H9 (cell line): Measurements from ENCODE around the gene ATP8A2. TPM values are rescaled to one million over a fixed set of nuclear protein-coding genes. Genes with fewer than 3 reads are reported as not detected.

ENCODE experiments used
- DNase-seq: peaks from one replicate; pipeline ENCODE4 v3.0.0-alpha.2; 2017
- H2AFZ ChIP-seq: one replicate; pipeline ENCODE4 v1.6.1; 2013; ENCODE audit warnings: mild to moderate bottlenecking, low read length, control low read depth, moderate library complexity
- H2AK5ac ChIP-seq: 2 replicates; pipeline ENCODE4 v1.6.1; 2013; ENCODE audit warnings: low read length, control low read depth, mixed read lengths; ENCODE audit not compliant: insufficient read length
- H2BK120ac ChIP-seq: one replicate; pipeline ENCODE4 v1.6.1; 2013; ENCODE audit warnings: low read depth, mild to moderate bottlenecking, low read length, control low read depth, inconsistent platforms; ENCODE audit not compliant: poor library complexity, severe bottlenecking
- H2BK12ac ChIP-seq: 2 replicates; pipeline ENCODE4 v1.6.1; 2013; ENCODE audit warnings: low read length, control low read depth, mixed read lengths, low read depth; ENCODE audit not compliant: insufficient read length
- H2BK15ac ChIP-seq: 2 replicates; pipeline ENCODE4 v1.6.1; 2013; ENCODE audit warnings: low read depth, low read length, control low read depth
- H2BK20ac ChIP-seq: one replicate; pipeline ENCODE4 v1.6.1; 2013; ENCODE audit warnings: low read depth, mild to moderate bottlenecking, low read length, control low read depth, inconsistent platforms; ENCODE audit not compliant: poor library complexity, severe bottlenecking
- H2BK5ac ChIP-seq: 2 replicates; pipeline ENCODE4 v1.6.1; 2013; ENCODE audit warnings: low read length, control low read depth, mixed read lengths; ENCODE audit not compliant: insufficient read length
- H3K14ac ChIP-seq: 2 replicates; pipeline ENCODE4 v1.6.1; 2013; ENCODE audit warnings: low read length, control low read depth; ENCODE audit not compliant: insufficient read depth
- H3K18ac ChIP-seq: 2 replicates; pipeline ENCODE4 v1.6.1; 2013; ENCODE audit warnings: low read depth, mild to moderate bottlenecking, mixed read lengths, low read length, control low read depth; ENCODE audit not compliant: insufficient read length
- H3K23ac ChIP-seq: 2 replicates; pipeline ENCODE4 v1.6.1; 2013; ENCODE audit warnings: low read length, control low read depth, mixed read lengths, low read depth; ENCODE audit not compliant: insufficient read length
- H3K23me2 ChIP-seq: 2 replicates; pipeline ENCODE4 v1.6.1; 2013; ENCODE audit warnings: low read depth, mild to moderate bottlenecking, mixed read lengths, low read length, control low read depth; ENCODE audit not compliant: insufficient read length, poor library complexity, severe bottlenecking
- H3K27ac ChIP-seq: 2 replicates; pipeline ENCODE4 v1.5.1; 2013; ENCODE audit warnings: low read length, control low read depth, mixed read lengths, low read depth; ENCODE audit not compliant: insufficient read length
- H3K27me3 ChIP-seq: 2 replicates; pipeline ENCODE4 v1.6.1; 2013; ENCODE audit warnings: low read length, control low read depth, inconsistent platforms; ENCODE audit not compliant: insufficient read depth
- H3K4ac ChIP-seq: 2 replicates; pipeline ENCODE4 v1.6.1; 2013; ENCODE audit warnings: low read depth, mild to moderate bottlenecking, control low read depth, inconsistent platforms, low read length, moderate library complexity
- H3K4me1 ChIP-seq: 2 replicates; pipeline ENCODE4 v1.6.1; 2013; ENCODE audit warnings: low read length, control low read depth, inconsistent platforms; ENCODE audit not compliant: insufficient read depth
- H3K4me2 ChIP-seq: 2 replicates; pipeline ENCODE4 v1.6.1; 2013; ENCODE audit warnings: low read length, control low read depth, mixed read lengths; ENCODE audit not compliant: insufficient read length, insufficient read depth
- H3K56ac ChIP-seq: 2 replicates; pipeline ENCODE4 v1.6.1; 2013; ENCODE audit warnings: low read depth, mild to moderate bottlenecking, mixed read lengths, low read length, control low read depth; ENCODE audit not compliant: insufficient read length
- H3K79me1 ChIP-seq: 2 replicates; pipeline ENCODE4 v1.6.1; 2013; ENCODE audit warnings: low read depth, mild to moderate bottlenecking, moderate library complexity, low read length, control low read depth, inconsistent platforms; ENCODE audit not compliant: insufficient read depth, poor library complexity, severe bottlenecking
- H3K79me2 ChIP-seq: 2 replicates; pipeline ENCODE4 v1.6.1; 2013; ENCODE audit warnings: low read length, control low read depth, inconsistent platforms; ENCODE audit not compliant: insufficient read depth
- H3K9ac ChIP-seq: 2 replicates; pipeline ENCODE4 v1.6.1; 2013; ENCODE audit warnings: low read length, control low read depth, mixed read lengths; ENCODE audit not compliant: insufficient read length; ENCODE audit errors: extremely low read depth
- H3K9me3 ChIP-seq: one replicate; pipeline ENCODE4 v1.6.1; 2013; ENCODE audit warnings: low read depth, low read length, inconsistent platforms; ENCODE audit not compliant: control insufficient read depth
- H3T11ph ChIP-seq: one replicate; pipeline ENCODE4 v1.6.1; 2013; ENCODE audit warnings: mild to moderate bottlenecking, low read length, control low read depth, inconsistent platforms
- H4K20me1 ChIP-seq: one replicate; pipeline ENCODE4 v1.6.1; 2013; ENCODE audit not compliant: control insufficient read depth, insufficient read length, insufficient read depth
- H4K5ac ChIP-seq: 2 replicates; pipeline ENCODE4 v1.6.1; 2013; ENCODE audit warnings: low read depth, mild to moderate bottlenecking, mixed read lengths, low read length, control low read depth; ENCODE audit not compliant: insufficient read length
- H4K8ac ChIP-seq: replicated peaks from 2 replicates; pipeline ENCODE4 v1.6.1; 2013; ENCODE audit warnings: low read length, control low read depth, mixed read lengths, low read depth; ENCODE audit not compliant: insufficient read length
- H4K91ac ChIP-seq: 2 replicates; pipeline ENCODE4 v1.6.1; 2013; ENCODE audit warnings: low read depth, mild to moderate bottlenecking, moderate library complexity, mixed read lengths, low read length, control low read depth; ENCODE audit not compliant: insufficient read length
- H3K27ac Mint-ChIP-seq, 3 experiments: 2 replicates in 2 of 3; 3 replicates in 1 of 3; pipeline ENCODE4 v1.8.0; 2020 to 2021; ENCODE audit warnings: mixed read lengths in 3 of 3, mild to moderate bottlenecking in 1 of 3, moderate library complexity in 1 of 3
- H3K27me3 Mint-ChIP-seq: 2 replicates; pipeline ENCODE4 v1.8.0; 2021; ENCODE audit warnings: low read depth, mild to moderate bottlenecking, moderate library complexity, mixed read lengths
- H3K36me3 Mint-ChIP-seq, 3 experiments: 2 replicates in 2 of 3; 3 replicates in 1 of 3; pipeline ENCODE4 v1.8.0; 2020 to 2021; ENCODE audit warnings: low read depth in 3 of 3, mixed read lengths in 3 of 3; ENCODE audit not compliant: insufficient read depth in 1 of 3
- H3K4me1 Mint-ChIP-seq, 2 experiments: 2 replicates each; pipeline ENCODE4 v1.8.0; 2020; ENCODE audit warnings: mixed read lengths in 2 of 2
- H3K4me3 Mint-ChIP-seq, 2 experiments: 2 replicates in 1 of 2; 3 replicates in 1 of 2; pipeline ENCODE4 v1.8.0; 2020 to 2021; ENCODE audit warnings: mild to moderate bottlenecking in 2 of 2, mixed read lengths in 2 of 2, moderate library complexity in 1 of 2
- H3K9me3 Mint-ChIP-seq, 2 experiments: 2 replicates in 1 of 2; 3 replicates in 1 of 2; pipeline ENCODE4 v1.8.0; 2020; ENCODE audit warnings: mild to moderate bottlenecking in 2 of 2, mixed read lengths in 2 of 2, moderate library complexity in 1 of 2
- CTCF ChIP-seq: fragments of 200-600 bp; sonication (generic); conservative IDR thresholded peaks from 3 replicates; pipeline ENCODE4 v1.8.0; 2021; ENCODE audit warnings: antibody characterized with exemption, mild to moderate bottlenecking
- WGBS: extraction: QIAGEN DNeasy Blood & Tissue Kit; methylation state at CpG from one replicate; pipeline ENCODE4 v1.1.7; 2013; ENCODE audit warnings: missing lambda C conversion rate, low lambda C conversion rate, mixed read lengths; ENCODE audit not compliant: insufficient read length; ENCODE audit errors: extremely low coverage; 5-methylcytosine and 5-hydroxymethylcytosine counted together
- total RNA-seq: library from RNA; stranded (reverse); gene quantifications from 2 replicates; pipeline ENCODE4 v1.2.1, GENCODE V29; 2021

Gene ATP8A2
- total RNA-seq, 1 experiment from 2014 or later: 18.2 TPM

DNA sequence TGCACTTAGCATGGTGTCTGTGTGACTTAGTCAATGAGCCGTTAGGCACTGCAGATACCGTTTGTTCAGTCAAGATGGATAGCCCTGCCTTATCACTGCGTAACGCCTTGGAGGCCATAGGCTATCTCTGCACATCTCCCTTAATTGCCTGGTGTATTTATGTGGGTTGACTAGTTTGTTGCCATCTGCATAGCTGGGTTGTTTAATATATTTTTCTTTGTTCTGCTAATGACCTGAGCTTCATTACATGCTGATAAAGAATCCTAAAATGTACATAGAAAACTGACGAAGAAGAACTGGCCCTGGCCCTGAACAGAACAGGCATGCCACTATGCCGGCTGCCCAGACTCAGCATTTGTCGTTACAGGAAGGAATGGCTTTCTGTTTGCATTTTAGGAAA is 382.2 kb downstream of the ATP8A2 start:
- no peaks in the 10 kb centered on the region; the same call in 1 of the 2 replicates for H3K4me1 ChIP-seq
- H2BK12ac ChIP-seq: no peak overlapping the region
- H2BK5ac ChIP-seq: no peak overlapping the region
- H3K9ac ChIP-seq: no peak overlapping the region
- no peaks in the 10 kb centered on the region for H3K9me3 Mint-ChIP-seq
- no peak overlapping the region for H4K8ac ChIP-seq
- peaks cover 17 to 20% of the 10 kb centered on the region in 2 experiments for H3K4me1 Mint-ChIP-seq
- no peak overlapping the region for H3K4me3 Mint-ChIP-seq
- no peak overlapping the region for H3K4ac ChIP-seq
- H3K27me3 ChIP-seq: no peaks in the 10 kb centered on the region
- no peak overlapping the region for H2AK5ac ChIP-seq
- DNase-seq: no peak
- H2BK15ac ChIP-seq: no peak overlapping the region
- H3K79me1 ChIP-seq: no peaks in the 10 kb centered on the region
- no peak overlapping the region for H3K56ac ChIP-seq
- H3K4me2 ChIP-seq: no peak overlapping the region
- H3K18ac ChIP-seq: no peak overlapping the region
- H2AFZ ChIP-seq: no peak overlapping the region
- TF ChIP-seq CTCF: no peak
- no peaks in the 10 kb centered on the region for H3K27me3 Mint-ChIP-seq
- no peak overlapping the region for H3T11ph ChIP-seq
- H3K27ac Mint-ChIP-seq: no peak overlapping the region
- H4K5ac ChIP-seq: no peak overlapping the region
- no peak overlapping the region for H3K14ac ChIP-seq
- no peaks in the 10 kb centered on the region for H4K20me1 ChIP-seq
- H3K79me2 ChIP-seq: no peaks in the 10 kb centered on the region
- H3K23ac ChIP-seq: no peak overlapping the region
- no peak overlapping the region for H4K91ac ChIP-seq
- no peaks in the 10 kb centered on the region for H3K23me2 ChIP-seq
- no peaks in the 10 kb centered on the region for H3K36me3 Mint-ChIP-seq
- no CpG with 5 or more reads among the region's 7 CpGs for WGBS
- H3K9me3 ChIP-seq: no peaks in the 10 kb centered on the region
- H3K27ac ChIP-seq: no peak overlapping the region
- H2BK120ac ChIP-seq: no peak overlapping the region
- no peak overlapping the region for H2BK20ac ChIP-seq
